NCI-H524 treated with DMSO at 0.1 percent for 48 hours (cell line): Measurements from ENCODE around the gene TSR1.
"Not testable (repeated sequence)": the region's sequence is repeated elsewhere in the genome, so short reads cannot be mapped to it uniquely, and the experiment has no call there.

Source experiments
- DNase-seq: peaks from one replicate; lab custom pipeline; 2025; lab: John Stamatoyannopoulos, UW

Gene TSR1

DNA sequence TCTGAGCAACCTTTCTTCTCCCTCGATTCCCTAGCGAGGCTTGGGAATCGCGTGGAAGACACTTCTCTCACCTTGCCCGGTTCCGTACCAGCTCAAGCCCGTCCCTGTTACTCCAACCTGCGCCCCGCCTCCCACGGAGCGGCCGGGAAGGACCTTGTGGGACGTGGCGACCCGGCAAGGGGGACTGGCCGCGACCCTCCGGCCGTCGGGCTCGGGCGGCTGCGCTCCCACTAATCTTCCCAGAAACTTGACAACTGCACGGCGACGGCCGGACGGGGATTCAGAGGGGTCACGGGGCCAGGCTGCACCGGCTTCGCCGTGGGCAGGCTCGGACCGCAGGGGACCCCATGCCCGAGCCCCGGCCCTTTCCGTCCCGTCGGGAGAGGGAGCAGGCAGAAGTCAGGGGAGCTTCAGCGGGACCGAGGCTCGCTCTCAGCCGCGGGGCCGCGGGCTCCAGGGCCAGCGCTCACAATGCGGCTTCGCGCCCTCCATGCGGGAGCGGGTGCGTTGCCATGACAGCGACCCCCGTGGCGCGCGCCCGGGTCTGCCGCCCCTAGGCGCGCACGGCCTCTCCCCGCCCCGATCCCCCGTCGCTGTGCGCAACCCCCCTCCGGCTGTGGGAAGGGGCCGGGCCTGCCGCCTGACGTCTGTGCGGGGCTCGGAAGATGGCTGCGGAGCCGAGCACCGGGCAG, 741 bp upstream of the TSR1 start, which contains the start of gene SGSM2:
Gene SGSM2, plus strand, starts transcription at position 650 of the 692 bp plus-strand sequence. CDS start 188 bp downstream, outside the sequence.
- DNase-seq, result no peak

DNA sequence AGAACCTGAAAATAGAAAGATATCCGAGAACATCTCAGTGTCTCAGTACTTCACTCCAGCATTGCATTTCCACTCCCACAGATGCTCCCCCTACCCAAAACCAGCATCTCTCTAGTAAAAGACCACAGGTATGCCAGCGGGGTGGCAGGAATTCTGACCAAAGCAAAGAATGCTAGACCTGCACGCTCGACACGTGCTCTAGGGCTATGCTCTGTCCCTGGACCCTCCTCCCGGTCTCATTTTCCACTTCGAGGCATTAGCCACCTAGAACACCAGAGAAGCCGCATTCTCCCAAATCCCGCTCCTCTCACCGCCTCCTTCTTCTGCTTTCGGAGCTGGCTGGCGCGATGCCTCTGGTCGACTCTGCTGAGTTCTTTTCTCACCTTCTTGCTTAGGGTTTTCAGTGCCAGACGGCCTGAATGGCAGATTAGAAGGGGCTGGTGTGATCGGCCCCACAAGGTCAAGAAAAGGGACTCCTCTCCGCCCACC, 487 bp downstream of the TSR1 start:
- DNase-seq, result no peak

DNA sequence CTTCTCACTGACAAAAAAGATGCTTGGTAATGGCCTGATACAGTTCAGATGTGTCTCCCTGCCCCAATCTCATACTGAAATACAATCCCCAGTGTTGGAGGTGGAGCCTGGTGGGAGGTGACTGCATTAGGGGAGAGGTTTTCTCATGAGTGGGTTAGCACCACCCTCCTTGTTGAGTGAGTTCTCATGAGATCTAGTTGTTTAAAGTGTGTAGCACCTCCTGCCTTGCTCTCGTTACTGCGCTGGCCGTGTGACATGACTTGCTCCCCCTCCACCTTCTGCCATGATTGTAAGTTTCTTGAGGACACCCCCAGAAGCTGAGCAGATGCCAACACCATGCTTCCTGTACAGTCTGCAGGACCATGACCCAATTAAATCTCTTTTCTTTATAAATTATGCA, 5.0 kb downstream of the TSR1 start:
- no peak for DNase-seq

- no peak for DNase-seq
Measured at GRCh38 chr17:2323629-2324314, 12.5 kb downstream of the TSR1 start.

GRCh38 chr17:2321399-2321798, 14.9 kb downstream of the TSR1 start:
- no peak for DNase-seq

DNA sequence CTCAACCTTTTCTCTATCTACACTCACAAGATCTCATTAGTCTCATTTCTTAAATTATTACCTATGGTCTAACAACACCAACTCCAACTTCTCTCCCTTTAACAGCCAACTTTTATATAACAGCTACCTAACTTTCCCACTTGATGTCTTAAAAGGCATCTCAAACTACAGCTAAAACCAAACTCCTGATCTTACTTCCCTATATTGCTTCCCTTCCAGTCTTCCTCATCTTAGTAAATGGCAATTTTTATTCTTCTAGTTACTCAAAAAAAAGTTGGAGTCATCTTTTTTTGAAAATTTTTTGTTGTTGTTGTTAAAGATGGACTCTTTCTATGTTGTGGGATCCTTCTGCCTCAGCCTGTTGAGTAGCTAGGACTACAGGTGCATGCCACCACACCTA, 17.2 kb downstream of the TSR1 start:
- DNase-seq, result no peak

DNA sequence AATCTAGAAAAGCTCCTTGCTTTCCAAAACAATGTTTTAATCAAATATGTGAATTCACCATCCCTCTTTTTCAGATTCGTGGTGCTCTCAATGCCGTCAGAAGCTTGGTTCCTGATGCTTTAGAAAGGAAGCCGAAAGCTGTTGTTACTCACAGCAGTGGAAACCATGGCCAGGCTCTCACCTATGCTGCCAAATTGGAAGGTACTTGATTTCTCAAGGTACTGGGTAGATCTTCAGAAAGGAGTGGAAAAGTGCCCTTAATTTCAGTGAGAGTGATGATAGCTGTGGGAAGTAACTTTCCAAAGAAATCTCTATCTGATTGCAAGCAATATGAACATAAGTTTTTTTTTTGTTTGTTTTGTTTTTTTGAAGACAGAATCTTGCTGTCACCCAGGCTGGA, 18.5 kb downstream of the TSR1 start:
- DNase-seq, result no peak

GRCh38 chr17:2316916-2317205, 19.4 kb downstream of the TSR1 start:
- not testable (repeated sequence) for DNase-seq

DNA sequence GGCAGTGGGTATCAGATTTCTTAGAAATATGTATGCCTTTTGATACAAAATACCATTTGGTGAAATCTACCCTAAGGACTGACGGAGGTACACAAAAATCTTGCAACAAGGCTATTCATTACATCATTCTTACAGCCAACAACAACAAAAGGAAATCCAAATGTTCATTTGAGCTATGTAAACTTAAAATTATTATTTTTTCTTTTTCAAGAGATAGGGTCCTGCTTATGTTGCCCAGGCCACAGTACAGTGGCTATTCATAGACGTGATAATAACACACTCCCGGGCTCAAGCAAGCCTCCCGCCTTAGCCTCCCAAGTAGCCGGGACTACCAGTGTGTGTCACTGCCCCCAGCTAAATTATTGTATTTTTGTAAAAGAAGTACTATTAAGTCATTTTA, 23.5 kb downstream of the TSR1 start:
- no peak for DNase-seq

GRCh38 chr17:2309338-2310154, 26.7 kb downstream of the TSR1 start:
- DNase-seq, result no peak

DNA sequence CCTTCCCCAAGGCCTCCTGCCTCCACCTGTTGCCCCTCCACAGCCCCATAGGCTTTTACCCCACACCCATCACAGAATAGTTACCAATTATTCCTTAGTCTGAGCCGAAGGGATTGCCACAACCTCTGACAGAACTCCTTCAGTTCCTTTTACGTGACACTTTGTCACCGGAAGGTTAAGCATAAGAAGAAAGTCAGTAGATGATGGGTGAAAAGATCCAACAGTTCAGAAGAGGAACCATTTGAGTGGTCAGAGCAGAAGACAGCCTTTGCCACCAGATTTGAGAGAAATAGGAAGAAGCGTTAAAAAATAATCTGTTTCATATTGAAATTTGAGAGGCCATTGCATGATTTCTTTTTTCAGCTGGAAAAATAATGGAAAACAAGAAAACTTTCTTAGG, 31.3 kb downstream of the TSR1 start:
- DNase-seq, result no peak

DNA sequence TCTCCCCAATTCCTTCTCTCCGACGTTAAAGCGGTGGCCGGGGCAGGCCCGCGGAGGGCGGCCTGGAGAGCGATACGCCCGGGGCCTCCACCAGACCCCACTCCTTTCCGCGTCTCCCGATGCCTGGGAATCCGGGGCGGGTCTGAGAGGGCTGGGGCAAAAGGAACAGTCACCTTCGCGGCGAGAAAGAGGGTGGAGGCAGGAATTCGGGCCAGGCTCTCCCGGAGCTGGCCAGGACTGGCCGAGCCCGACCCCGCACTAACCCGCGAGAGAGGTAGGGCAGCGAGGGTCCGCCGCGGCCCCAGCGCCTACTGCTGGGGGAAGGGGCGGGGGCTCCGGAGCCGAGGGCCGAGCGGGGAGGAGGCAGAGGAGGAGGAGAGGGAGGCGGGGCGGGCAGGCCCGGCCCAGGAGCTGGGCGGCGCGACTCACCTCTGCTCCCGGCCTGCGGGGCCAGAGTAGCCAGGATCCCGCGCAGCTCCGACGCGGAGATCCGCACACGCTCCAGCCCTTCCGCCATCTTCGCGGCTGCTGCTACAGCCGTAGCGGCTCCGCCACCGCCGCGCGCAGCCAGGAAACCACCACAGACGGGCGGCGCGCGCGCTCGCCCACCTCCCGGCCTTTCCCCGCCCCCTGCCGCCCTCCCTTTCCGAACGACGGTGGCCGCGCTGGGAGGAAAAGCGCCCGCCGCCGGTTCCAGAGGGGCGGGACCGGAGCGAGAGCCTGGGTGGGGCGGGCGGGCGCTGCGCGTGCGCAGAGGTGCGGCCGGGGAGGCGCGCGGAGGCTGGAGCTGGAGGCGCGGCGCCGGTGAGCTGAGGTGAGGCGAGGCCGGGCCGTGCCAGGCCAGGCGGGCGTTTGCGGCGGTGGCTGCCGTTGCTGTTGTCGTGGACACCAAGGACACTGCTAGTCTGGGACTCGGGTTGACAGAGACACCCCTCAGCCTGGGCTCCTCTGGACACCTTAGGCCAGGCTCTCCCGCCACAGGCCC, 32.8 kb downstream of the TSR1 start, which contains the start of the genes SMG6 and SRR:
Gene SMG6, minus strand, starts transcription at position 582 of the 985 bp plus-strand sequence. Its CDS starts 65 bp downstream, at position 517.
Gene SRR, plus strand, starts transcription at position 747 of the 985 bp plus-strand sequence. CDS start 11,611 bp downstream, outside the sequence.
- no peak for DNase-seq

DNA sequence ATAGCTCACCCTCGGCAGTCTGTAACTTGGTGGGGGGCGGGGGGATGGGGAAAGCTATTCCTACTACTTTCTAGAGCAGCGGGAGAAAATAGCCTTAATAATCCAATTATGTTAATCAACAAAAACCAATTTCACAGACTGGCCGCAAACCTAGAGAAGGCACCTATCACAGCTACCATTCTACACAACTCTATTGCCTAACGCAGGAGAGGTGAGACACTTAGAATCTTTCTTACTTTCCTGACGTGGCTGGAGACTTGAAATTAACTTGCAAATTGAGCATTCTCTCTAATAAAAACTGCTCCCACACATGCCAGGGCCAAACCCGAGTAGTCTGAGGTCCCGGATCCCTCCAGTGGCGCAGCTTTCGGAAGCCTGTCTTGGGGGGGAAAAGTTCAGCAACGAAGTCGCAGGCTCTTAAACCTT, 33.5 kb downstream of the TSR1 start:
- DNase-seq, result no peak

DNA sequence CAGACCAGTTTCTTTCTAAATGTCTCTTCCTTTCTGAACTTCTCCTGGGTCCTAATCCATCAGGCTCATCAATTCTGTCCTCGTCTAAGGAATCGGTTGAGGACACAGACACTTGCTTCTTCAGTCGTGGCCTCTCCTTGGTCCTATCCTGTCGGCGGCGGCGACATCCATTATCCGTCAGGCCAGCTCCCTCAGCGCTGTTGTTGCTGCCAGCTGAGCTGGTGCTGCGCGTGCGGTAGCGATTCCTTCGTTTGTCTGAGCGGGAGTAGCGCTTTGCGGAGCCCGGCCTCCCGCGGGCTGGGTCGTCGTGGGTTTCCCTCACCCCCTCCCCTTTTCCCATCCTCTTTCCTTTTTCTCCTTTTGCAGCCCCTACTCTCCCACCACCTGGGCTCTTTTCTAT, 36.5 kb downstream of the TSR1 start:
- DNase-seq, result no peak

- no peak for DNase-seq
Measured at GRCh38 chr17:2299136-2299535, 37.1 kb downstream of the TSR1 start.

GRCh38 chr17:2297023-2297422, 39.2 kb downstream of the TSR1 start:
- DNase-seq, result no peak

- no peak for DNase-seq
Measured at GRCh38 chr17:2295575-2295974, 40.7 kb downstream of the TSR1 start.

GRCh38 chr17:2292100-2292499, 44.2 kb downstream of the TSR1 start:
- DNase-seq, result no peak

DNA sequence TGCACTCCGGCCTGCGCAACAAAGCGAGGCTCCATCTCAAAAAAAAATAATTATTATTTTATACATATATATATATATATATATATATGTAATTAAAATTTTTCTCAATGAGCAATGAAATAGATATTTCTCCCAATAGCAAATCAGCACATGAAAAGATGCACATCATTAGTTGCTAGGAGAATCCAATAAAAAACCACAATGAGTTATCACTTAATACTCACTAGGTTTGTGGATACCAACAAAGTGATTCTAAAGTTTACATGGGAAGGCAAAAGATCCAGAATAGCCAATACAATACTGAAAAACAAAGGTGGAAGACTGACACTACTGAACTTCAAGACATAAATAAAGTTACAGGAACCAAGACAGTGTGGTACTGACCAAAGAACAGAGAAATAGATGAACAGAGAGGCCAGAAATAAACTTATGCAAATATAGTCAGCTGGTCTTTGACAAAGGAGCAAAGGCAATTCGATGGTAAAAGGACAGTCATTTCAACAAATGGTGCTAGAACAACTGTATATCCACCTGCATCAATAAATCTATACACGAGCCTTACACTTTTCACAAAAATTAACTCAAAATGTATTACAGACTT, 46.3 kb downstream of the TSR1 start:
- DNase-seq, result no peak

GRCh38 chr17:2283302-2283701, 53.0 kb downstream of the TSR1 start:
- DNase-seq, result no peak

- peak; percentile 13 for DNase-seq
Measured at GRCh38 chr17:2282297-2282873, 53.9 kb downstream of the TSR1 start.
